ENCODE measurements around the gene PTCH1. TPM values are rescaled to one million over a fixed set of nuclear protein-coding genes. Genes with fewer than 3 reads are reported as not detected.

The PTCH1 gene
- total RNA-seq, 2 donors from 2014 or later, result 8.3 to 47.5 TPM

- ATAC-seq (no peak), DNase-seq (no peak)
- no peaks in the 10 kb centered on the region for H3K36me3 ChIP-seq (replicated peaks in 1 of 2; ENCODE audit: insufficient read depth in 1 of 2, low read depth in 2 of 2)
- no peaks in the 10 kb centered on the region for H3K27me3 ChIP-seq
- intact Hi-C loops (cut with DNase I), result no loop called here
- 84 to 88% methylated on average over 9 of the region's 9 CpGs for WGBS, 2 donors
- H3K27ac ChIP-seq, result no peak overlapping the region
- TF ChIP-seq POLR2A (IDR thresholded peaks at IDR 0.05) (no peak), CTCF (IDR thresholded peaks at IDR 0.05) (no peak)
- no peaks in the 10 kb centered on the region for H3K4me1 ChIP-seq
- H3K9me3 ChIP-seq, result no peaks in the 10 kb centered on the region
- H3K4me3 ChIP-seq, result no peak overlapping the region
Measured at GRCh38 chr9:95438561-95439357, 78.0 kb downstream of the PTCH1 start.

GRCh38 chr9:95437559-95437958 is 79.2 kb downstream of the PTCH1 start:
- DNase-seq, result no peak
- Histone ChIP-seq H3K36me3 (replicated peaks in 1 of 2; ENCODE audit: insufficient read depth in 1 of 2, low read depth in 2 of 2) (no peaks in the 10 kb centered on the region), H3K27me3 (no peaks in the 10 kb centered on the region), H3K4me1 (no peaks in the 10 kb centered on the region), H3K27ac (no peak overlapping the region), H3K9me3 (no peaks in the 10 kb centered on the region), H3K4me3 (no peak overlapping the region)
- ATAC-seq, result no peak
- 89% methylated on average over 6 of the region's 6 CpGs for WGBS, 2 donors
- intact Hi-C loops (cut with DNase I), result no loop called here
- TF ChIP-seq POLR2A (IDR thresholded peaks at IDR 0.05) (no peak), CTCF (IDR thresholded peaks at IDR 0.05) (no peak)

- Histone ChIP-seq H3K27ac (no peak overlapping the region), H3K4me1 (no peaks in the 10 kb centered on the region), H3K9me3 (no peaks in the 10 kb centered on the region), H3K27me3 (no peaks in the 10 kb centered on the region), H3K4me3 (no peak overlapping the region), H3K36me3 (replicated peaks in 1 of 2; ENCODE audit: insufficient read depth in 1 of 2, low read depth in 2 of 2) (no peaks in the 10 kb centered on the region)
- ATAC-seq (no peak), DNase-seq (no peak)
- 80 to 96% methylated on average over 7 of the region's 7 CpGs for WGBS, 2 donors
- intact Hi-C loops (cut with DNase I), result no loop called here
- TF ChIP-seq POLR2A (IDR thresholded peaks at IDR 0.05) (no peak), CTCF (IDR thresholded peaks at IDR 0.05) (no peak)
Measured at GRCh38 chr9:95436416-95436815, 80.4 kb downstream of the PTCH1 start.

GRCh38 chr9:95435074-95435728 is 81.6 kb downstream of the PTCH1 start:
- Histone ChIP-seq H3K9me3 (no peaks in the 10 kb centered on the region), H3K4me3 (no peak overlapping the region), H3K27ac (no peak overlapping the region), H3K4me1 (no peaks in the 10 kb centered on the region), H3K27me3 (no peaks in the 10 kb centered on the region), H3K36me3 (replicated peaks in 1 of 2; ENCODE audit: insufficient read depth in 1 of 2, low read depth in 2 of 2) (no peaks in the 10 kb centered on the region)
- intact Hi-C loops (cut with DNase I), result no loop called here
- ATAC-seq (no peak), DNase-seq (no peak)
- WGBS, 2 donors, result 62 to 69% methylated on average over 6 of the region's 6 CpGs
- no peak for TF ChIP-seq POLR2A (IDR thresholded peaks at IDR 0.05)
- TF ChIP-seq CTCF (IDR thresholded peaks at IDR 0.05), result no peak
